Daoy (cell line): ENCODE data around the gene CELF5. TPM values are rescaled to one million over a fixed set of nuclear protein-coding genes. Genes with fewer than 3 reads are reported as not detected.
"Not testable (repeated sequence)": the region's sequence is repeated elsewhere in the genome, so short reads cannot be mapped to it uniquely, and the experiment has no call there.

Source experiments
- DNase-seq: peaks from one replicate; pipeline ENCODE4 v3.0.0-alpha.2; 2015; ENCODE audit warnings: low read depth
- total RNA-seq: library from RNA; depleted of rRNA; stranded (reverse); fragments of >200 nt; shearing (Covaris generic); gene quantifications from 2 replicates; pipeline ENCODE4 v1.2.3, GENCODE V29; 2014

CELF5 gene
- total RNA-seq, 1 experiment from 2014 or later: 0.06 TPM

GRCh38 chr19:3207461-3208242, 16.8 kb upstream of the CELF5 start:
- peak; percentile 75 for DNase-seq

GRCh38 chr19:3208317-3209207, 15.9 kb upstream of the CELF5 start:
- DNase-seq: no peak

- peak; percentile 76 for DNase-seq
Observed at GRCh38 chr19:3210347-3211017, 14.0 kb upstream of the CELF5 start.

GRCh38 chr19:3211191-3211590, 13.3 kb upstream of the CELF5 start:
- no peak for DNase-seq

- no peak for DNase-seq
Observed at GRCh38 chr19:3213159-3213558, 11.3 kb upstream of the CELF5 start.

- no peak for DNase-seq
Observed at GRCh38 chr19:3216874-3217273, 7.6 kb upstream of the CELF5 start.

GRCh38 chr19:3220576-3220975, 3.9 kb upstream of the CELF5 start:
- no peak for DNase-seq

GRCh38 chr19:3221576-3221975, 2.9 kb upstream of the CELF5 start:
- DNase-seq: not testable (repeated sequence)

GRCh38 chr19:3222709-3223108, 1.8 kb upstream of the CELF5 start:
- DNase-seq: no peak

- DNase-seq: no peak
Observed at GRCh38 chr19:3225169-3225485, 666 bp downstream of the CELF5 start.

GRCh38 chr19:3225677-3226093, 1.2 kb downstream of the CELF5 start:
- no peak for DNase-seq

GRCh38 chr19:3227054-3227626, 2.7 kb downstream of the CELF5 start:
- no peak for DNase-seq

GRCh38 chr19:3229346-3229743, 4.9 kb downstream of the CELF5 start:
- DNase-seq: no peak

GRCh38 chr19:3229888-3230496, 5.5 kb downstream of the CELF5 start:
- no peak for DNase-seq

GRCh38 chr19:3231288-3231687, 6.8 kb downstream of the CELF5 start:
- no peak for DNase-seq

GRCh38 chr19:3233116-3233515, 8.7 kb downstream of the CELF5 start:
- no peak for DNase-seq

- no peak for DNase-seq
Observed at GRCh38 chr19:3233831-3234230, 9.4 kb downstream of the CELF5 start.

- DNase-seq: peak; percentile 32
Observed at GRCh38 chr19:3234800-3235199, 10.3 kb downstream of the CELF5 start.

GRCh38 chr19:3235604-3236003, 11.1 kb downstream of the CELF5 start:
- DNase-seq: not testable (repeated sequence)

GRCh38 chr19:3236272-3236671, 11.8 kb downstream of the CELF5 start:
- DNase-seq: no peak

- DNase-seq: no peak
Observed at GRCh38 chr19:3238066-3238561, 13.7 kb downstream of the CELF5 start.
